Measurements from ENCODE around the gene PANX1. TPM values are rescaled to one million over a fixed set of nuclear protein-coding genes. Genes with fewer than 3 reads are reported as not detected.

The PANX1 gene
- total and polyA plus RNA-seq, 5 donors from 2014 or later = 5.4 to 12.4 (median 8.8) TPM

DNA sequence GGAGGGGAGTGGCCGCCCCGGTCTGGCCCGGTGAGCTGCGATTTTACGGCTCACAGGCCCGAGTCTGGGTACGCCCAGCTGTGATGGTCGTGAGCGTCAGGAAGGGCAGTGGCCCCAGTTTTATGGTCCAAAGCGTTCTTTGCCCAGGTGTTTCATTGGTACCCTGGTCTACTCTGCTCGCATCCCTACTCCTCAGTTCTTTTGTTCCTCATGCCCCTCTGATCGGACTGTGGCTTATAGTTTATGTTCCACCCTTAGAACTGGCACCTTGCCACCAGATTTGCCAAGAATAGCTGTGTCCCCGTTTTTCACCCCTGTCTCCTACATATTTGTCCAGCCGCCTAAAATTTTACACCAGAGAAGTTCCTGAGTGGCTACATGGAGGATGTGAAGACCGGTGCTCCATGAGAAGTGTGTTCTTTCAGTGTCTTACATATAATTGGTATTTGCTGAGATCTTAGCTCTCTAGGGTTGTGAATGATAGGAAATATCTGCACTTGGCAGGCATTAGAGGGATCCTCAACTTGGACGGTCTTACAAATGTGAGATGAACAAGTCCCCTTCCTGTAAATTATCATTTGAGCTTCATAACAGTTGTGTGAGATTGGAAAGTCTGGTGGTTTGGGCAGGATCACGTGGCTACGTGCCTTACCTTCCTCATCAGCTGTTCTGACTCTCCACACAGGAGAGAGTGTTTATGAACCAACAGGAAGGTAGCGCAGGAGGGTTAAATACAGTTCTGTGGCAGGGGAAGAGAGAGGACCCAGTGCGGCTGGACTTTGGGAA lies 1.1 kb downstream of the PANX1 start:
- H3K36me3 Mint-ChIP-seq = no peaks in the 10 kb centered on the region
- H3K27me3 ChIP-seq (ENCODE audit: control insufficient read depth, insufficient read depth, low read length) = no peaks in the 10 kb centered on the region
- peak overlapping the region; percentile 88 for H3K27ac ChIP-seq (ENCODE audit: insufficient read depth, low read length, poor library complexity, severe bottlenecking)
- no peaks in the 10 kb centered on the region for H3K9me3 Mint-ChIP-seq
- ATAC-seq (ENCODE audit: low read depth in 2 of 2) (peak in 1 of 2 donors; percentile 2), DNase-seq (peak in 2 of 3 donors; percentile 15 to 50)
- peaks cover 43% of the 10 kb centered on the region for H3K4me1 ChIP-seq (ENCODE audit: control insufficient read depth, insufficient read depth, low read length, poor library complexity, severe bottlenecking)
- no peak overlapping the region for H3K4me3 Mint-ChIP-seq
- H3K36me3 ChIP-seq (ENCODE audit: control insufficient read depth, insufficient read depth, low read length) = no peaks in the 10 kb centered on the region
- H3K27ac Mint-ChIP-seq = no peak overlapping the region
- peak overlapping the region; percentile 93 for H3K4me3 ChIP-seq (ENCODE audit: low read depth, low read length)
- no peaks in the 10 kb centered on the region for H3K27me3 Mint-ChIP-seq
- peaks cover 0 to 33% (median 22%) of the 10 kb centered on the region in 4 donors for H3K4me1 Mint-ChIP-seq
- H3K9me3 ChIP-seq (ENCODE audit: control insufficient read depth in 2 of 2, low read length in 2 of 2) = no peaks in the 10 kb centered on the region

DNA sequence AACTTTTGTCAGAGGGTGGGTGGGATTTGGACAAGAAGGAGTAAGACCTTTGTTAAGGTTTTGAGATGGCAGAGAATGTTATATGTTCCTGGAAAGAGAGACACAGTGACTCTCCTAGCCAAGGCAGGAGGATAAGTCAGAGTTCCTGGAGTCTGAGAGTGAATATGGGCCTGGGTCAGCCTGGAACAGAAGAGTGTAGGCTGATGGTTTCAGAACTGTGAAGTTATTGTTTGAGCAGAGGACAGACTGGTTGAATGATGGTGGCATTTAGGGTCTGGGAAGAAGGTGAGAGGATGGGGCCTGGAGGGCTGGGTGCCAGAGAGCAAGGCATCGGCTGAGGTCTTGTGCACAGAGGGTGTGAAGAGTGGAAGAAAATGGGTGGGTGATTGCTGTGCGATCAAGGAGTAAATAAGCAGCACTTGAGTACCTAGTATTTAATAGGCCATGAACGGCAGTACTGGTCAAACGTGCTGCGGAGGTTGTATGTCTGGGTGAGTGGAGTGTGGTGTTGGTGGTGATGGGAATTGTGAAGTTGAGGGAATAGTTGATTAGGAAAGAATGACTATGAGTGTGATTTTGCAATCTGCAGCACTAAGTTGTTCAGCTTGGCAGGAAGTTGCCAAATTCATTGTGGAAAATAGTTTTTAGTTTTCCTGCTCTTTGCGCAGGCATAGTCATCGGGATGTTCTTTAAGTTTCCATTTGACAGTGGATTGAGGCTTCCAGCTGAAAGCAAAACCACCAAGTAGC lies 1.8 kb downstream of the PANX1 start:
- H3K9me3 ChIP-seq (ENCODE audit: control insufficient read depth in 2 of 2, low read length in 2 of 2) = no peaks in the 10 kb centered on the region
- H3K36me3 Mint-ChIP-seq = no peaks in the 10 kb centered on the region
- DNase-seq = no peak
- no peak for ATAC-seq (ENCODE audit: low read depth in 2 of 2)
- no peaks in the 10 kb centered on the region for H3K27me3 ChIP-seq (ENCODE audit: control insufficient read depth, insufficient read depth, low read length)
- H3K36me3 ChIP-seq (ENCODE audit: control insufficient read depth, insufficient read depth, low read length) = no peaks in the 10 kb centered on the region
- no peak overlapping the region for H3K4me3 Mint-ChIP-seq
- H3K27ac Mint-ChIP-seq = no peak overlapping the region
- H3K4me1 Mint-ChIP-seq = peaks cover 3 to 40% (median 29%) of the 10 kb centered on the region in 4 donors
- peaks cover 43% of the 10 kb centered on the region for H3K4me1 ChIP-seq (ENCODE audit: control insufficient read depth, insufficient read depth, low read length, poor library complexity, severe bottlenecking)
- H3K9me3 Mint-ChIP-seq = no peaks in the 10 kb centered on the region
- peak overlapping the region; percentile 93 for H3K4me3 ChIP-seq (ENCODE audit: low read depth, low read length)
- no peak overlapping the region for H3K27ac ChIP-seq (ENCODE audit: insufficient read depth, low read length, poor library complexity, severe bottlenecking)
- H3K27me3 Mint-ChIP-seq = no peaks in the 10 kb centered on the region

DNA sequence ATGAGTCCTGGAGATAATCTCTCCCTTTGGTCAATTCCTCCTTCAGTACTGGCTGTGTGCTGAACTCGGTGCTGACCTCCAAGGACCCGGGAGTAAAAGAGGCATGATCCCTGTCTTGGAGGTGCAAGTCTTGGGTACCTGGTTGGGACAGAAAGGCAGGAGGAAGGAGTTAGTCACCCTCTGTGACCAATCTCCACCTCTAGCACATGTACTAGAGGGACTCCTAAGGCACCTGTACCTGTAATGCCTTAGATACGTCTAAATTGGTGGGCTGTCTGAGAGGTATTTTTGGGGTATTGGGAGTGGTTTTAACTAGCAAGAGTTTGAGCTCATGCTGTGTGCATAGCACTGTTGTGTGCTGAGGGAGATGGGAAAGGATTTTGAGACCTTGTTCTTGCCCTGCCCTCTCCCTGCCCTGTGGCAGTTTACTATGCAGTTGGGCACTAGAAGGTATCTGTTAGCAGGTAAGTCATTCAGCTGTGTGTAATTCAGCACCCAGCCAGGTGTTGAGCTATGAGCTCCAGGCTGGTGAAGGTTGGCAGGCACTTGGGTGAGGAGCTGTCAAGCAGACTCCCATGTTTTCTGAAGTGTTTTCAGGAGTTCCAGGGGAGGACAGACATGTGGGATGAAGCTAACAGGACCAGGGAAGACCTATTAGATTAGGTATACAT lies 2.5 kb downstream of the PANX1 start:
- DNase-seq = no peak
- Histone ChIP-seq H3K27ac (ENCODE audit: insufficient read depth, low read length, poor library complexity, severe bottlenecking) (no peak overlapping the region), H3K9me3 (ENCODE audit: control insufficient read depth in 2 of 2, low read length in 2 of 2) (no peaks in the 10 kb centered on the region), H3K27me3 (ENCODE audit: control insufficient read depth, insufficient read depth, low read length) (no peaks in the 10 kb centered on the region), H3K36me3 (ENCODE audit: control insufficient read depth, insufficient read depth, low read length) (no peaks in the 10 kb centered on the region), H3K4me3 (ENCODE audit: low read depth, low read length) (peak overlapping the region; percentile 93), H3K4me1 (ENCODE audit: control insufficient read depth, insufficient read depth, low read length, poor library complexity, severe bottlenecking) (peaks cover 45% of the 10 kb centered on the region)
- Mint-ChIP-seq H3K27ac (no peak overlapping the region), H3K36me3 (no peaks in the 10 kb centered on the region), H3K4me3 (no peak overlapping the region), H3K9me3 (no peaks in the 10 kb centered on the region), H3K4me1 (peaks cover 10 to 47% (median 36%) of the 10 kb centered on the region in 4 donors), H3K27me3 (no peaks in the 10 kb centered on the region)
- ATAC-seq (ENCODE audit: low read depth in 2 of 2) = no peak

DNA sequence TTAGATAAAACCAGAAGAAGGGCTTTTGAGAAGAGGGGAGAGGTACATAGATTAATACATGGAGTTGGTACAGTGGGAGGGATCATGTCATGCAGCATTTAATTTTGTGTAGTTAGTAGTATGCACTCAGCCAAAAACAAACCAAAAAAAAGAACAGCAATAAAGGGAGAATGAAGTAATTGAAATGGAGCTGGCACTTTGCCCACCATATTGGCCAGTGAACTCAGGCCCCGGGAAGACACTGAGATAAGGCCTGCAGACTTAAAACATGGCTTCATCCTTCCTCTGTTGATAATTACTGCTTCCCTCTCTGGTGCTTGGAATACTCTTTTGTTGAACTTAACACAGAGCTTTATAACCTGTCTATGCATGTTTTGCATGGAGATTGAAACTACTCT lies 3.1 kb downstream of the PANX1 start:
- Histone ChIP-seq H3K4me3 (ENCODE audit: low read depth, low read length) (peak overlapping the region; percentile 13), H3K36me3 (ENCODE audit: control insufficient read depth, insufficient read depth, low read length) (no peaks in the 10 kb centered on the region), H3K27me3 (ENCODE audit: control insufficient read depth, insufficient read depth, low read length) (no peaks in the 10 kb centered on the region), H3K27ac (ENCODE audit: insufficient read depth, low read length, poor library complexity, severe bottlenecking) (no peak overlapping the region), H3K4me1 (ENCODE audit: control insufficient read depth, insufficient read depth, low read length, poor library complexity, severe bottlenecking) (peaks cover 45% of the 10 kb centered on the region), H3K9me3 (ENCODE audit: control insufficient read depth in 2 of 2, low read length in 2 of 2) (no peaks in the 10 kb centered on the region)
- Mint-ChIP-seq H3K36me3 (peaks cover 1% of the 10 kb centered on the region), H3K9me3 (peaks cover 0 to under 1% (median 0%) of the 10 kb centered on the region in 7 donors), H3K27me3 (no peaks in the 10 kb centered on the region), H3K27ac (no peak overlapping the region), H3K4me3 (no peak overlapping the region), H3K4me1 (peaks cover 10 to 50% (median 40%) of the 10 kb centered on the region in 4 donors)
- ATAC-seq (ENCODE audit: low read depth in 2 of 2) = no peak
- no peak for DNase-seq

DNA sequence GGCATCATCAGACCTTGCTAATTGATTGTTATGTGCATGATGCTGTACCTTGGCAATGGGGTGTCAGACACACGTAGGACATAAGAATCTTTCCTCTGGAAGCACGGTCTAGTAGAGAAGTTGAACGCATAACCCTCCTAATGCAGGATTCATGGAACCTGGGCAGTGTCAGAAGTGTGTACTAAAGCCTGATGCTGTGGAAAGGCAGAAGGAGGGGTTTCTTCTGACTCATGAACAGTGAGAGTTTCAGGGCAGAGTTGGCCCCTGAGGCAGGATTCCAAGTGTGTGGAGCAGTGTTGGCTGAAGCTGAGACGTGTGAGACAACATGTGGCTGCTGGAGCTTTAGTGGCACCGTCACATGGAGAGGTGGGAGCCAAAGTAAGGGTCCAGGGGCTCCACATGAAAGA lies 3.5 kb downstream of the PANX1 start:
- peaks cover 10 to 52% (median 41%) of the 10 kb centered on the region in 4 donors for H3K4me1 Mint-ChIP-seq
- H3K4me1 ChIP-seq (ENCODE audit: control insufficient read depth, insufficient read depth, low read length, poor library complexity, severe bottlenecking) = peaks cover 45% of the 10 kb centered on the region
- H3K27me3 ChIP-seq (ENCODE audit: control insufficient read depth, insufficient read depth, low read length) = no peaks in the 10 kb centered on the region

DNA sequence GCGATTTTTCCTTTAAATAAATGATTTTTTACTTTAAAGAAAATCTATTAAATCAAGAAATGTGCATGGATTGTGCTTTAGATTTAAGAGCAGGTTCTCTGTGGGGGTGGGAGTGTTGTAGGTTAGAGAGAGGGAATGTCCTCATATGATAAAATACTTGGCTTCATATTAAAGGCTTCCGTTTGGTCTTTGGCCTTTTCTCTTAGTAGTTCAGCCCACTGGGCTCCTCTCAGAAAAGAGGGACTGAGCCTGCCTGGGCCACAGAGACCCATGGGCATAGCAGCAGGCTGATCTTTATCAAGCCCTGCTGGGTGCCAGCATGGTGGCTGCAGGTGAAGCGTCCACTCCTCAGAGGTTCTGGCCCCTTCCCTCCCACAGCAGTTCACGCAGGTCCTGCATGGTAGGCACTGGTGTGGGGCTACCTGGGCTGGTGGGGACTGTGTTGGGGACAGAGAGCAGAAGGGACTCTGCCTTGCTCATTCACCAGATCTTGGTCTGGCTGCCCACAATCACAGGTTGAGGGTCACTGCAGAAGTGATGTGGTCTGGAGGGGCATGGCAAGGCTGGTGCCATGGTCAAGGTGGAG lies 4.3 kb downstream of the PANX1 start:
- peak overlapping the region in 2 of 4 donors; percentile 21 to 29 for H3K4me3 Mint-ChIP-seq
- peaks cover 10 to 47% (median 37%) of the 10 kb centered on the region in 4 donors for H3K4me1 Mint-ChIP-seq
- ATAC-seq (ENCODE audit: low read depth in 2 of 2) = no peak

More for the DNA sequence above, 3.5 kb downstream of the PANX1 start:
- no peak overlapping the region for H3K4me3 ChIP-seq (ENCODE audit: low read depth, low read length)
- peaks cover 3% of the 10 kb centered on the region for H3K36me3 Mint-ChIP-seq
- no peaks in the 10 kb centered on the region for H3K36me3 ChIP-seq (ENCODE audit: control insufficient read depth, insufficient read depth, low read length)
- H3K9me3 Mint-ChIP-seq = peaks cover 0 to 1% (median 0%) of the 10 kb centered on the region in 7 donors
- no peaks in the 10 kb centered on the region for H3K27me3 Mint-ChIP-seq
- DNase-seq = no peak
- no peak overlapping the region for H3K27ac ChIP-seq (ENCODE audit: insufficient read depth, low read length, poor library complexity, severe bottlenecking)
- H3K27ac Mint-ChIP-seq = no peak overlapping the region
- no peak for ATAC-seq (ENCODE audit: low read depth in 2 of 2)
- H3K4me3 Mint-ChIP-seq = no peak overlapping the region
- H3K9me3 ChIP-seq (ENCODE audit: control insufficient read depth in 2 of 2, low read length in 2 of 2) = no peaks in the 10 kb centered on the region

DNA sequence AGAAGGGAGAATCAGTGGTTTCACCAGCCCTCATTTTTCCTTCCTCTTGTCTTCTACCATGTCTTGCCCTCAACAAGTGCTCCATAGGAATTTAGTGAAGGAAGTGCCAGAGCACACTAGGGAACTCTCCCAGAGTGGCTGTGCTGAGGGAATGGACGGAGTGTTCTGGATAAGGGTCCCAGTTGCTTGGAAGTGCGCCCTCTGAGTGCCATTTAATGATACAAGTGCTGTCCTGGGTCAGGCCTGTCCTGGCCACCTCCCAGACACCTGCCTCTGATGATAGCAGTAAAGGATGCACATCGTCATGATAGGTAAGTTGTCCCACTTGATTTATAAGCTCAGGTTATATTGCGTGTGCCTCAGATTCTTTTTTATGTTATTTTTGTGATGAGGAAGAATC lies 5.1 kb downstream of the PANX1 start:
- no peaks in the 10 kb centered on the region for H3K36me3 ChIP-seq (ENCODE audit: control insufficient read depth, insufficient read depth, low read length)
- H3K27me3 Mint-ChIP-seq = no peaks in the 10 kb centered on the region
- H3K9me3 Mint-ChIP-seq = peaks cover 0 to 1% (median 0%) of the 10 kb centered on the region in 7 donors
- H3K36me3 Mint-ChIP-seq = peaks cover 3% of the 10 kb centered on the region
- H3K4me3 Mint-ChIP-seq = peak overlapping the region in 2 of 4 donors; percentile 29 to 38
- H3K27ac ChIP-seq (ENCODE audit: insufficient read depth, low read length, poor library complexity, severe bottlenecking) = no peak overlapping the region
- H3K27me3 ChIP-seq (ENCODE audit: control insufficient read depth, insufficient read depth, low read length) = no peaks in the 10 kb centered on the region
- ATAC-seq (ENCODE audit: low read depth in 2 of 2) (no peak), DNase-seq (no peak)
- H3K4me3 ChIP-seq (ENCODE audit: low read depth, low read length) = no peak overlapping the region
- peak overlapping the region in 1 of 3 donors; percentile 57 for H3K27ac Mint-ChIP-seq
- no peaks in the 10 kb centered on the region for H3K9me3 ChIP-seq (ENCODE audit: control insufficient read depth in 2 of 2, low read length in 2 of 2)
- peaks cover 15 to 48% (median 35%) of the 10 kb centered on the region in 4 donors for H3K4me1 Mint-ChIP-seq
- peaks cover 34% of the 10 kb centered on the region for H3K4me1 ChIP-seq (ENCODE audit: control insufficient read depth, insufficient read depth, low read length, poor library complexity, severe bottlenecking)

More for the DNA sequence above, 4.3 kb downstream of the PANX1 start:
- Mint-ChIP-seq H3K36me3 (peaks cover 3% of the 10 kb centered on the region), H3K9me3 (peaks cover 0 to 1% (median 0%) of the 10 kb centered on the region in 7 donors), H3K27me3 (no peaks in the 10 kb centered on the region), H3K27ac (peak overlapping the region in 2 of 3 donors; percentile 22 to 57)
- Histone ChIP-seq H3K4me1 (ENCODE audit: control insufficient read depth, insufficient read depth, low read length, poor library complexity, severe bottlenecking) (peaks cover 39% of the 10 kb centered on the region), H3K27ac (ENCODE audit: insufficient read depth, low read length, poor library complexity, severe bottlenecking) (no peak overlapping the region), H3K4me3 (ENCODE audit: low read depth, low read length) (no peak overlapping the region), H3K36me3 (ENCODE audit: control insufficient read depth, insufficient read depth, low read length) (no peaks in the 10 kb centered on the region), H3K27me3 (ENCODE audit: control insufficient read depth, insufficient read depth, low read length) (no peaks in the 10 kb centered on the region), H3K9me3 (ENCODE audit: control insufficient read depth in 2 of 2, low read length in 2 of 2) (no peaks in the 10 kb centered on the region)
- DNase-seq = no peak

Measured in CD4-positive, CD25-positive, alpha-beta regulatory T cell (primary cell).